OCI-LY1 (cell line): ENCODE data around the gene PTGES3L.
A peak's percentile ranks its signal among the peaks of the same experiment; 100 is the strongest.

Experiments used
- H2AFZ ChIP-seq: fragments of 200-600 bp; sonication (generic), shearing (Covaris generic); 2 replicates; pipeline ENCODE4 v1.6.0; 2014; ENCODE audit warnings: antibody characterized with exemption, mild to moderate bottlenecking, low read length
- H3F3A ChIP-seq: fragments of 200-600 bp; sonication (generic), shearing (Covaris generic); 2 replicates; pipeline ENCODE4 v1.6.0; 2014; ENCODE audit warnings: mild to moderate bottlenecking, antibody characterized with exemption, low read length, moderate library complexity; ENCODE audit not compliant: insufficient read depth
- H3K27ac ChIP-seq: fragments of 200-600 bp; sonication (generic); 2 replicates; pipeline ENCODE4 v1.5.1; 2014; ENCODE audit warnings: low read length, mixed run types, mild to moderate bottlenecking, low read depth; ENCODE audit not compliant: poor library complexity, severe bottlenecking
- H3K27me3 ChIP-seq: fragments of 200-600 bp; sonication (generic); 2 replicates; pipeline ENCODE4 v1.6.0; 2014; ENCODE audit warnings: antibody characterized with exemption, mild to moderate bottlenecking, low read length, moderate library complexity; ENCODE audit not compliant: insufficient read depth
- H3K36me3 ChIP-seq: fragments of 200-600 bp; sonication (generic); 2 replicates; pipeline ENCODE4 v1.6.1; 2014; ENCODE audit warnings: mild to moderate bottlenecking, antibody characterized with exemption, low read length, moderate library complexity, mixed read lengths; ENCODE audit not compliant: insufficient read depth
- H3K4me1 ChIP-seq: fragments of 200-600 bp; sonication (generic); 2 replicates; pipeline ENCODE4 v1.5.1; 2014; ENCODE audit warnings: mild to moderate bottlenecking, low read length, moderate library complexity; ENCODE audit not compliant: insufficient read depth, severe bottlenecking
- H3K4me2 ChIP-seq: fragments of 200-600 bp; sonication (generic), shearing (Covaris generic); 2 replicates; pipeline ENCODE4 v1.6.1; 2014; ENCODE audit warnings: low read length
- H3K4me3 ChIP-seq: fragments of 200-600 bp; sonication (generic); 2 replicates; pipeline ENCODE4 v1.5.1; 2014; ENCODE audit warnings: low read length, low read depth, mild to moderate bottlenecking, mixed read lengths; ENCODE audit not compliant: poor library complexity, severe bottlenecking
- H3K79me2 ChIP-seq: fragments of 200-600 bp; shearing (Covaris generic); 2 replicates; pipeline ENCODE4 v1.6.1; 2016; ENCODE audit warnings: mixed run types, low read length, mixed read lengths; ENCODE audit not compliant: insufficient read depth
- H3K9ac ChIP-seq: fragments of 200-600 bp; sonication (generic), shearing (Covaris generic); 2 replicates; pipeline ENCODE4 v1.6.1; 2014; ENCODE audit warnings: mild to moderate bottlenecking, low read length, mixed read lengths
- H3K9me2 ChIP-seq: fragments of 200-600 bp; sonication (generic), shearing (Covaris generic); 2 replicates; pipeline ENCODE4 v1.6.1; 2014; ENCODE audit warnings: low read depth, mild to moderate bottlenecking, low read length, mixed read lengths
- H3K9me3 ChIP-seq: fragments of 200-600 bp; shearing (Covaris generic); 2 replicates; pipeline ENCODE4 v1.6.1; 2014; ENCODE audit warnings: low read length, mixed read lengths
- H4K20me1 ChIP-seq: fragments of 200-600 bp; sonication (generic), shearing (Covaris generic); 2 replicates; pipeline ENCODE4 v1.6.0; 2016; ENCODE audit warnings: mild to moderate bottlenecking, low read length; ENCODE audit not compliant: insufficient read depth
- EZH2 ChIP-seq: fragments of 200-600 bp; sonication (generic), shearing (Covaris generic); IDR thresholded peaks from 2 replicates; pipeline ENCODE4 v1.8.0; 2017; ENCODE audit warnings: borderline replicate concordance, mixed run types, mild to moderate bottlenecking, antibody characterized with exemption, low read length, moderate library complexity, mixed read lengths
- TF ChIP-seq, protein P1 (sequence below): fragments of 200-600 bp; sonication (generic), shearing (Covaris generic); IDR thresholded peaks from 2 replicates; pipeline ENCODE4 v1.5.1; 2017; ENCODE audit warnings: mild to moderate bottlenecking, antibody characterized with exemption, low read length, moderate library complexity, mixed read lengths

The PTGES3L gene

DNA sequence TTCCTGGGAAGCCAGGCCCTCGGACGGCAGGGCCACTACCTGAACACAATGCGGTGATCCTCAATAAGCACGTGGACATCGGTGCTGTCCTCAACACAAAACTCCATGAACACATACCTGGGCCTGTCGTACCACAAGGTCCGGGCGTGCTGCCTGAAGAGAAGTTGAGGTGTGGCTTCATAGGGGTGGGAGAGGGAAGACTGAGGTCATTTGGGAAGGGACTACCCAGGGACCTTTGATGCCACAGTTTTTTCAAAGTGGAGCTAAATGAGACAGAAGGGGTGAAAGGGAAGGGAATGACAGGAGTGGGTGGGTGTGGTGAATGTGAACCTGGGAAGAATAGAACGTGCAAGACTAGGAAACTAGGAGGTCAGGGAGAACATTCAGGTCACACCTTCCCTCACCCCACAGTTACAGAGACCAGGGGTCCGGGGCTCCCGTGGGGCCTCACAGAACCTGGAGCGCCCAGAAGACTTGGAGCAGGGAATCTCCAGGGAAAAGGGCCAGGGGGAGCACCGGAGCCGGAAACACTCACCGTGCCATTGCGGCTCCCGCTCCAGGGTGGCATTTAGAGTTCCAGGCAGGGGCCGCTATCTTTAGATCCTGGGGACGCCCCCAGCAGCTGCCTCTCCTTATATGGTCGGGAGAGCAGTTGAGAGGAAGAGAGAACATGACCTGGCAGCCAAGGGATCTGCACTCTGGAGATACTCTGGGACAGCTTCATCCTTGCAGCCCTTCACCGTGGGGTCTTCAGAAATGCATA, at the start of gene PTGES3L:
Gene PTGES3L (minus strand): TSS at position 570 of the 763 bp plus-strand sequence. CDS start 27 bp downstream, at position 543.
- Histone ChIP-seq H3K36me3 (peaks cover 10% of the 10 kb centered on the region; the same call in 1 of the 2 replicates), H2AFZ (0 out of 2 replicates have a peak within 1 kb of the TSS, but pooled peaks have one; percentile 30), H3K4me3 (peak within 1 kb of the TSS; percentile 82), H4K20me1 (no peaks in the 10 kb centered on the region), H3K9me3 (no peaks in the 10 kb centered on the region), H3K4me2 (peak within 1 kb of the TSS; percentile 77), H3K4me1 (peaks cover 27% of the 10 kb centered on the region), H3F3A (no peaks in the 10 kb centered on the region), H3K27ac (peak within 1 kb of the TSS; percentile 63), H3K79me2 (peaks cover 7% of the 10 kb centered on the region; the same call in 1 of the 2 replicates), H3K9ac (peak within 1 kb of the TSS; percentile 85), H3K9me2 (no peaks in the 10 kb centered on the region), H3K27me3 (no peaks in the 10 kb centered on the region)
- no peak for TF ChIP-seq EZH2
- TF ChIP-seq, protein P1, sequence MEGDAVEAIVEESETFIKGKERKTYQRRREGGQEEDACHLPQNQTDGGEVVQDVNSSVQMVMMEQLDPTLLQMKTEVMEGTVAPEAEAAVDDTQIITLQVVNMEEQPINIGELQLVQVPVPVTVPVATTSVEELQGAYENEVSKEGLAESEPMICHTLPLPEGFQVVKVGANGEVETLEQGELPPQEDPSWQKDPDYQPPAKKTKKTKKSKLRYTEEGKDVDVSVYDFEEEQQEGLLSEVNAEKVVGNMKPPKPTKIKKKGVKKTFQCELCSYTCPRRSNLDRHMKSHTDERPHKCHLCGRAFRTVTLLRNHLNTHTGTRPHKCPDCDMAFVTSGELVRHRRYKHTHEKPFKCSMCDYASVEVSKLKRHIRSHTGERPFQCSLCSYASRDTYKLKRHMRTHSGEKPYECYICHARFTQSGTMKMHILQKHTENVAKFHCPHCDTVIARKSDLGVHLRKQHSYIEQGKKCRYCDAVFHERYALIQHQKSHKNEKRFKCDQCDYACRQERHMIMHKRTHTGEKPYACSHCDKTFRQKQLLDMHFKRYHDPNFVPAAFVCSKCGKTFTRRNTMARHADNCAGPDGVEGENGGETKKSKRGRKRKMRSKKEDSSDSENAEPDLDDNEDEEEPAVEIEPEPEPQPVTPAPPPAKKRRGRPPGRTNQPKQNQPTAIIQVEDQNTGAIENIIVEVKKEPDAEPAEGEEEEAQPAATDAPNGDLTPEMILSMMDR = no peak

DNA sequence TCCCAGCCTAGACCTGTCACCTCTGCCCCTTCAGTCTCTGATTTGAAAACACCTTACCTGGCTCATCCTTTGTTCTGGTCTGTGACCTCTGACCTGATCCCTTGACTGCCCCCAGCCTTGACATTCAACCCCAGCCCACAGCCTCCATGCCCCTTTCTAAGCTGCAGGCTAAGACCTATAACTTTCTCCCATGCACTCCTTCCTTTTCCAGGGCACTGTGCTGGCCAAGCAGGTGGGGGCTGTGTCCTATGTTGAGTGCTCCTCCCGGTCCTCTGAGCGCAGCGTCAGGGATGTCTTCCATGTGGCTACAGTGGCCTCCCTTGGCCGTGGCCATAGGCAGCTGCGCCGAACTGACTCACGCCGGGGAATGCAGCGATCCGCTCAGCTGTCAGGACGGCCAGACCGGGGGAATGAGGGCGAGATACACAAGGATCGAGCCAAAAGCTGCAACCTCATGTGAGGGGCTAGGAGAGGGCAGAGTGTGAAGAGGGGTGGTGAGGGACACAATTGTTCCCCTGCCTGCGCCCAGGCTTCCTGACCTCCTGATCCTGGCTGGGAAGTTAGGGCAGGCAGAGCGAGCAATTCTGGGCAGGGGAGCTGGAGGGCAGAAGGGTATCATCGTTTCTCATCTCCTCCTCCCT, 48.5 kb upstream of the PTGES3L start:
- H3K9ac ChIP-seq = no peak overlapping the region
- no peaks in the 10 kb centered on the region for H3K9me2 ChIP-seq
- H3K27ac ChIP-seq = no peak overlapping the region
- no peak overlapping the region for H2AFZ ChIP-seq
- no peak overlapping the region for H3K4me3 ChIP-seq
- no peak for TF ChIP-seq EZH2
- TF ChIP-seq, protein P1 = no peak
- H3K4me2 ChIP-seq = no peak overlapping the region
- H4K20me1 ChIP-seq = no peaks in the 10 kb centered on the region
- H3K79me2 ChIP-seq = no peaks in the 10 kb centered on the region
- H3K4me1 ChIP-seq = peaks cover 8% of the 10 kb centered on the region
- no peaks in the 10 kb centered on the region for H3F3A ChIP-seq
- H3K27me3 ChIP-seq = no peaks in the 10 kb centered on the region
- no peaks in the 10 kb centered on the region for H3K36me3 ChIP-seq
- no peaks in the 10 kb centered on the region for H3K9me3 ChIP-seq

DNA sequence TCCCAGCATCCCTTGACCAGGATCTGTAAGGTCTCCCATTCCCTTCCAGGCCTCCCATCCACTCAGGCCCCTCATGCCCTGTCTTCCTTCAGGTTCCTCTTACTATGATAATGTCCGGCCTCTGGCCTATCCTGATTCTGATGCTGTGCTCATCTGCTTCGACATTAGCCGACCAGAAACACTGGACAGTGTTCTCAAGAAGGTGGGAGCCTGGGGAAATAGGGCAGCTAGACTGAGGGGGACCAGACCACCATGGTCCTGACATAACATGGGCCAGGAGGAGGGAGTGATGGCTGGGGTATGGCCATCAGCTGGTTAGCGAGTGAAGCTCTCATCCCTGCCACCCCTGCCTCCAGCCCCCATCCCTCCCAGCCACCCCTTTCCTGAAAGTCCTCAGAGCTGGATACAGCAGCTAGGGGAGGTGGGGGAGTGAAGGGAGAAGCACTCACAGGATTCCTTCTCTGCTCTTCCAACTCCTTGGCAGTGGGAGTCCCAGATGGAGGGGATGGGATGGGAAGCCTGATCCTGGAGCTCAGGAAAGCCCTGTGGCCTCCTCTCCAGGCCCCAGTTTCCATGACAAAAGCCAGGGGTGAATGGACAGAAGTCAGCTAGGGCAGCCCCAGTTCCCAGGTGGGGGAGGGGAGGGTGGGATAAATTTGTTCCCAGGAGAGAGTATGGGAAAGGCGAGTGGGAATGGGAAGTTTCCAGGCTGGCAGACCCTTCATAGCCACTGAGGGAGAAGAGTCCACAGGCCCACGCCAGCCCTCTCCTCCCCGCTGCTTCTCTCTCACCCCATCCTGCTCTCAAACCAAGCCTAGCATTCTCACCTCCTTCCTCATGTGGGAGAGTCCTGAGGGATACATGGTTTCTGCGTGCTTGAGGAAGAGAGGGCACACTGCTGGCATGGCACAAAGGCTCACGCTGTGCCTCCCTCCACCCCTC, 47.5 kb upstream of the PTGES3L start:
- Histone ChIP-seq H3K27ac (no peak overlapping the region), H3K4me3 (no peak overlapping the region), H3K79me2 (no peaks in the 10 kb centered on the region), H3F3A (no peaks in the 10 kb centered on the region), H3K36me3 (no peaks in the 10 kb centered on the region), H3K4me1 (peaks cover 8% of the 10 kb centered on the region), H4K20me1 (no peaks in the 10 kb centered on the region), H3K9ac (no peak overlapping the region), H3K27me3 (no peaks in the 10 kb centered on the region), H2AFZ (no peak overlapping the region), H3K9me3 (no peaks in the 10 kb centered on the region), H3K9me2 (no peaks in the 10 kb centered on the region), H3K4me2 (no peak overlapping the region)
- no peak for TF ChIP-seq EZH2
- TF ChIP-seq, protein P1 = no peak
